Ishikawa (cell line): ENCODE data around the gene SDK2.

Experiments used
- CEBPB ChIP-seq: IDR thresholded peaks from 2 replicates; pipeline ENCODE4 v1.6.1; 2012
- CREB1 ChIP-seq: IDR thresholded peaks from 2 replicates; pipeline ENCODE4 v1.6.1; 2012; ENCODE audit warnings: low read depth
- EGR1 ChIP-seq: IDR thresholded peaks from 2 replicates; pipeline ENCODE4 v1.6.1; 2012
- EP300 ChIP-seq: IDR thresholded peaks from 2 replicates; pipeline ENCODE4 v1.6.1; 2012; ENCODE audit warnings: borderline replicate concordance
- FOXM1 ChIP-seq: IDR thresholded peaks from 2 replicates; pipeline ENCODE4 v1.6.1; 2012; ENCODE audit warnings: low read depth, borderline replicate concordance
- MAX ChIP-seq: IDR thresholded peaks from 2 replicates; pipeline ENCODE4 v1.6.1; 2012
- NFIC ChIP-seq: IDR thresholded peaks from 2 replicates; pipeline ENCODE4 v1.6.1; 2012
- RAD21 ChIP-seq: IDR thresholded peaks from 2 replicates; pipeline ENCODE4 v1.6.1; 2012; ENCODE audit warnings: low read depth
- TAF1 ChIP-seq: IDR thresholded peaks from 2 replicates; pipeline ENCODE4 v1.6.1; 2012; ENCODE audit warnings: low read depth, mild to moderate bottlenecking
- TCF12 ChIP-seq: IDR thresholded peaks from 2 replicates; pipeline ENCODE4 v1.6.1; 2012; ENCODE audit warnings: low read depth
- TEAD4 ChIP-seq: IDR thresholded peaks from 2 replicates; pipeline ENCODE4 v1.6.1; 2012
- USF1 ChIP-seq: IDR thresholded peaks from 2 replicates; pipeline ENCODE4 v1.6.1; 2012
- YY1 ChIP-seq: IDR thresholded peaks from 2 replicates; pipeline ENCODE4 v1.6.1; 2012; ENCODE audit warnings: low read depth
- ZBTB7A ChIP-seq: IDR thresholded peaks from 2 replicates; pipeline ENCODE4 v1.6.1; 2012; ENCODE audit warnings: low read depth
- TF ChIP-seq, protein P1 (sequence below): IDR thresholded peaks from 2 replicates; pipeline ENCODE4 v1.6.1; 2012; ENCODE audit warnings: low read depth, mild to moderate bottlenecking

SDK2 gene

DNA sequence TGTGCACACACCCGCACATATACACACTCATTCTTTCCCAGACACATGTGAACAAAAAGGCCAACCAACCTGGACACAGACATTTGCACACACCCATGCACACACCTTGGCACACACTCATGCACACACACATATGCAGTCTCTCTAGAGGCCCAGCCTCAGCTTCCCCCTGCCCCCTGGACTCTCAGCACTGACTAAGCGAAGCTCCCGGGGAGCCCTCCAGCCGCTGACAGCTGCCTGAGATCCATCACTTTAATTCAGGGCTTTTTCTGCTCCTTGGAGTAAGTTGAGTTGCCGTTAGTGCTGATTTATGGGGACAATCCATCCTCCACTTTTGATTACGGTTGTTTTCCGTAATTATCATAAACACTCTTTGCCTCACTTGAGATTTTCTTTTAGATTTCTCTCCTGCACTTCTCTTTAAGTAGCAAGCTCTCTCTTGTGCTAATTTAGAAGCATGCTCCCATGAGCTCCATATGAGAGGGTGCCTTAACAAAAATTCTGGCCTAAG lies 173.9 kb downstream of the SDK2 start:
- TF ChIP-seq MAX (no peak), CREB1 (no peak), FOXM1 (no peak), CEBPB (no peak), ZBTB7A (no peak), YY1 (no peak), EGR1 (no peak), TAF1 (no peak), RAD21 (no peak), TCF12 (no peak), TEAD4 (no peak)
- TF ChIP-seq, protein P1, sequence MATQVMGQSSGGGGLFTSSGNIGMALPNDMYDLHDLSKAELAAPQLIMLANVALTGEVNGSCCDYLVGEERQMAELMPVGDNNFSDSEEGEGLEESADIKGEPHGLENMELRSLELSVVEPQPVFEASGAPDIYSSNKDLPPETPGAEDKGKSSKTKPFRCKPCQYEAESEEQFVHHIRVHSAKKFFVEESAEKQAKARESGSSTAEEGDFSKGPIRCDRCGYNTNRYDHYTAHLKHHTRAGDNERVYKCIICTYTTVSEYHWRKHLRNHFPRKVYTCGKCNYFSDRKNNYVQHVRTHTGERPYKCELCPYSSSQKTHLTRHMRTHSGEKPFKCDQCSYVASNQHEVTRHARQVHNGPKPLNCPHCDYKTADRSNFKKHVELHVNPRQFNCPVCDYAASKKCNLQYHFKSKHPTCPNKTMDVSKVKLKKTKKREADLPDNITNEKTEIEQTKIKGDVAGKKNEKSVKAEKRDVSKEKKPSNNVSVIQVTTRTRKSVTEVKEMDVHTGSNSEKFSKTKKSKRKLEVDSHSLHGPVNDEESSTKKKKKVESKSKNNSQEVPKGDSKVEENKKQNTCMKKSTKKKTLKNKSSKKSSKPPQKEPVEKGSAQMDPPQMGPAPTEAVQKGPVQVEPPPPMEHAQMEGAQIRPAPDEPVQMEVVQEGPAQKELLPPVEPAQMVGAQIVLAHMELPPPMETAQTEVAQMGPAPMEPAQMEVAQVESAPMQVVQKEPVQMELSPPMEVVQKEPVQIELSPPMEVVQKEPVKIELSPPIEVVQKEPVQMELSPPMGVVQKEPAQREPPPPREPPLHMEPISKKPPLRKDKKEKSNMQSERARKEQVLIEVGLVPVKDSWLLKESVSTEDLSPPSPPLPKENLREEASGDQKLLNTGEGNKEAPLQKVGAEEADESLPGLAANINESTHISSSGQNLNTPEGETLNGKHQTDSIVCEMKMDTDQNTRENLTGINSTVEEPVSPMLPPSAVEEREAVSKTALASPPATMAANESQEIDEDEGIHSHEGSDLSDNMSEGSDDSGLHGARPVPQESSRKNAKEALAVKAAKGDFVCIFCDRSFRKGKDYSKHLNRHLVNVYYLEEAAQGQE: no peak

- TF ChIP-seq ZBTB7A (no peak), FOXM1 (no peak), USF1 (no peak), CREB1 (no peak), MAX (no peak), TCF12 (no peak), RAD21 (no peak), YY1 (no peak), EGR1 (no peak)
- TF ChIP-seq, protein P1: no peak
These were observed 174.9 kb downstream of the SDK2 start for GRCh38 chr17:73469311-73469710.

- TF ChIP-seq ZBTB7A (no peak), TCF12 (no peak), YY1 (no peak), FOXM1 (no peak), EP300 (no peak), RAD21 (no peak), USF1 (no peak), NFIC (no peak), EGR1 (no peak), CREB1 (no peak), MAX (no peak), TEAD4 (no peak), TAF1 (no peak)
- TF ChIP-seq, protein P1: no peak
These were observed 176.0 kb downstream of the SDK2 start for GRCh38 chr17:73468221-73468620.

DNA sequence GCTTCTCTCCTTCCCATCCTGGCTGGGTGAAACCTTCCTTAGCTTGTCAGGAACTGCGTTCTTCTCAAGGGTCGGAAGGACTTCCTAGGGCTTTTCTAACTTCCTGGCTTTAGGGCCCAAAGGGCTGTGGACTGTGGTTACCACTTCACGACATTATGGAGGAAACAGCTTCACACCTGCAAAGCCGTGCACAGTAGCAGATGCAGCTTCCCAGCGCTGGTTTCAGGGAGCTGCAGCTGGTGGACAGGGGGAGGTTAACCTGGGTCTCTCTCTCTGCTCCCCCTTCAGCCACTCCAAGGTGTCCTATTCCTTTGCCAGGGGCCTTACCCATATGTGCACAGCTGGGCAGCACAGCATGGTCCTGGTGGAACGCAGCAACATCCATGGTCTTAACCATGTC lies 176.6 kb downstream of the SDK2 start:
- TF ChIP-seq TEAD4 (no peak), FOXM1 (no peak)
